Muscle of arm (tissue), 12 donors: ENCODE measurements around the gene RPL41. TPM values are rescaled to one million over a fixed set of nuclear protein-coding genes. Genes with fewer than 3 reads are reported as not detected.

Source experiments
- DNase-seq: peaks from one replicate; pipeline ENCODE4 v3.0.0-alpha.2; 2013
- polyA plus RNA-seq, 12 donors: library from polyadenylated mRNA; unstranded; fragments of 120-200 nt; gene quantifications; one replicate each; pipeline ENCODE4 v1.2.1, GENCODE V29; 2013; ENCODE audit not compliant: insufficient read length in 12 of 12

RPL41 gene
- polyA plus RNA-seq, 12 donors: 2,042 to 11,980 (median 5,603) TPM

- no peak for DNase-seq
Measured at GRCh38 chr12:56163533-56164344, 47.3 kb downstream of the RPL41 start.

GRCh38 chr12:56164345-56164729, 47.9 kb downstream of the RPL41 start:
- DNase-seq: no peak

GRCh38 chr12:56165369-56165768, 48.9 kb downstream of the RPL41 start:
- DNase-seq: no peak

Other genes starting within 250 kb of the RPL41 start
- gene PYM1, start 188.7 kb upstream of the RPL41 start, polyA plus RNA-seq: 10 to 100 TPM in 11 of 12 donors, not detected in 1; 18.2 to 35.9 (median 21.8) TPM
- gene DGKA, start 185.5 kb upstream of the RPL41 start, polyA plus RNA-seq: 100 to 1,000 TPM in 1 of 12 donors, 10 to 100 TPM in 9, not detected in 2; 10.1 to 108 (median 15.3) TPM
- gene PMEL, start 150.6 kb upstream of the RPL41 start, polyA plus RNA-seq: 10 to 100 TPM in 3 of 12 donors, 1 to 10 TPM in 4, under 1 TPM in 3, not detected in 2; 0.58 to 51.6 (median 1.9) TPM
- 10 to 100 TPM in 11 of 12 donors, not detected in 1; 20.1 to 59.4 (median 30.2) TPM for gene CDK2, start 149.8 kb upstream of the RPL41 start, polyA plus RNA-seq
- 100 to 1,000 TPM in 11 of 12 donors, not detected in 1; 115 to 151 (median 130) TPM for gene RAB5B, start 142.6 kb upstream of the RPL41 start, polyA plus RNA-seq
- 10 to 100 TPM in 11 of 12 donors, not detected in 1; 12.0 to 30.1 (median 14.7) TPM for gene SUOX, start 119.4 kb upstream of the RPL41 start, polyA plus RNA-seq
- 10 to 100 TPM in 2 of 12 donors, 1 to 10 TPM in 9, not detected in 1; 6.4 to 18.9 (median 8.8) TPM for gene IKZF4, start 95.6 kb upstream of the RPL41 start, polyA plus RNA-seq
- gene RPS26, start 74.7 kb upstream of the RPL41 start, polyA plus RNA-seq: 100 to 1,000 TPM in 11 of 12 donors, not detected in 1; 101 to 603 (median 433) TPM
- 1,000 to 10,000 TPM in 1 of 12 donors, 100 to 1,000 TPM in 11; 119 to 2,162 (median 195) TPM for gene ERBB3, start 36.5 kb upstream of the RPL41 start, polyA plus RNA-seq
- gene PA2G4, start 12.1 kb upstream of the RPL41 start, polyA plus RNA-seq: 100 to 1,000 TPM in 9 of 12 donors, 10 to 100 TPM in 2, not detected in 1; 94.9 to 156 (median 115) TPM
- 1 to 10 TPM in 11 of 12 donors, not detected in 1; 3.3 to 8.8 (median 5.0) TPM for gene ZC3H10, start 1.6 kb downstream of the RPL41 start, polyA plus RNA-seq
- 10 to 100 TPM in 11 of 12 donors, not detected in 1; 40.1 to 83.4 (median 75.0) TPM for gene ESYT1, start 11.6 kb downstream of the RPL41 start, polyA plus RNA-seq
- gene MYL6B, start 36.0 kb downstream of the RPL41 start, polyA plus RNA-seq: 1,000 to 10,000 TPM in 2 of 12 donors, 100 to 1,000 TPM in 10; 364 to 1,212 (median 828) TPM
- 1,000 to 10,000 TPM in 11 of 12 donors, not detected in 1; 1,137 to 1,762 (median 1,374) TPM for gene MYL6, start 41.7 kb downstream of the RPL41 start, polyA plus RNA-seq
- gene SMARCC2, start 72.8 kb downstream of the RPL41 start, polyA plus RNA-seq: 100 to 1,000 TPM in 1 of 12 donors, 10 to 100 TPM in 10, not detected in 1; 56.4 to 105 (median 65.4) TPM
- 10 to 100 TPM in 11 of 12 donors, not detected in 1; 35.3 to 47.1 (median 41.8) TPM for gene RNF41, start 105.3 kb downstream of the RPL41 start, polyA plus RNA-seq
- gene NABP2, start 107.7 kb downstream of the RPL41 start, polyA plus RNA-seq: 10 to 100 TPM in 11 of 12 donors, not detected in 1; 14.7 to 36.7 (median 17.3) TPM
- 10 to 100 TPM in 1 of 12 donors, 1 to 10 TPM in 2, under 1 TPM in 7, not detected in 2; 0.13 to 85.4 (median 0.59) TPM for gene SLC39A5, start 113.4 kb downstream of the RPL41 start, polyA plus RNA-seq
- 10 to 100 TPM in 11 of 12 donors, not detected in 1; 12.6 to 25.2 (median 17.7) TPM for gene ANKRD52, start 141.8 kb downstream of the RPL41 start, polyA plus RNA-seq
- gene COQ10A, start 150.3 kb downstream of the RPL41 start, polyA plus RNA-seq: 10 to 100 TPM in 11 of 12 donors, not detected in 1; 13.5 to 32.5 (median 17.4) TPM
- 100 to 1,000 TPM; 136 to 255 (median 226) TPM for gene CS, start 183.7 kb downstream of the RPL41 start, polyA plus RNA-seq
- 10 to 100 TPM in 11 of 12 donors, not detected in 1; 36.5 to 90.7 (median 57.4) TPM for gene CNPY2, start 199.4 kb downstream of the RPL41 start, polyA plus RNA-seq
- 10 to 100 TPM in 11 of 12 donors, not detected in 1; 30.5 to 85.6 (median 47.9) TPM for gene PAN2, start 217.4 kb downstream of the RPL41 start, polyA plus RNA-seq
- gene IL23A, start 222.3 kb downstream of the RPL41 start, polyA plus RNA-seq: 1 to 10 TPM in 1 of 12 donors, under 1 TPM in 7, not detected in 4; 0.26 to 2.2 (median 0.58) TPM
- gene STAT2, start 243.5 kb downstream of the RPL41 start, polyA plus RNA-seq: 100 to 1,000 TPM in 2 of 12 donors, 10 to 100 TPM in 9, not detected in 1; 33.4 to 116 (median 56.4) TPM
- gene APOF, start 246.2 kb downstream of the RPL41 start, polyA plus RNA-seq: under 1 TPM in 3 of 12 donors, not detected in 9; 0.07 to 0.12 (median 0.11) TPM